Dermis blood vessel endothelial cell (primary cell): ENCODE data around the gene PIWIL1. TPM values are rescaled to one million over a fixed set of nuclear protein-coding genes. Genes with fewer than 3 reads are reported as not detected.

Source experiments
- DNase-seq: peaks from one replicate; pipeline ENCODE4 v3.0.0; 2010
- total RNA-seq: library from RNA; depleted of rRNA; stranded (reverse); fragments of >200 nt; gene quantifications from 2 replicates; pipeline ENCODE4 v1.2.3, GENCODE V29; 2014

Gene PIWIL1
- total RNA-seq, 1 donor from 2014 or later: not detected

DNA sequence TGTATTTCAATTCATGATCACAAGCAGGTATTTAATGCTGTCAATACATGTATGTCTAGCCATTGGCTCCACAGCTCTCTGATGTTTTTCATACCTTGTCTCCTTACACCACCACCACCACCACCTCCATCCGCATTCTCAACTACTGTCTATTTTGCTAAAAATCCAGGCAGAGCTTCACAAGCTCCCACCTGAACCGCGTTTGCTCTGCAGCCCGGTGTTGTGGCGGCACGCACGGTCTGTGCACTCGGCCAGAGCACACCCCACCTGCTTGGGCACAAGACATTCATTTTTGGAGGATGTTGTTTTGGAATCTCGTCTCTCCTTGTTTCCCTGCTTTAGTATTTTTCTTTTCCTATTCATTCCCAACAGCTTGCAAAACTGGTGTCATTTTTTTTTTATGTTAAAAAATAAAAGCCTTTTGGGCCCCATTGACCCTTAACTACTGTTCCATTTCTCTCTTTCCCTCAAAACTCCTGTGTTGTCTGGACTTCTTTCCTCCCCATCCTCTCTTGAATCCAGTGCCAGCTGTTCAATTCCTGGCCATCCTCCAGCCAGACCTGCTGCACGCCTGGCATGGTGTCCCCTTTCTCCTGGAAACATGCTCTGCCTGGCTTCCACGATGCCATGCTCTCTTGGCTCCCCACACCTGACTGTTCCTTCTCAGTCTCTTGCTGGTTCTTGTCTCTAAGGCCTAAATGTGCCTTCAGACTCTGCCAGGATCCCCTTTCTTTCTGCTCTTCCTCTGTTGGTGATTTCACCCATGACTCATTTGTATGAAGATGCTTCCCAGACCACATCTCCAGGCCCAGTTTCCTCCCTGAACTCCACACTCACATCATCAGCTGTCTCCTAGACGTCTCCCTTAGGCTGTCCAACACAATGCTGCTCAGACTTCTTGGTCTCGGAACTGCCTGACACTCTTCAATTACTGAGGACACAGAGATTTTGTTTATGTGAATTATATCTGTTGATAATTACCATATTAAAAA lies 37.9 kb downstream of the PIWIL1 start:
- DNase-seq: no peak

DNA sequence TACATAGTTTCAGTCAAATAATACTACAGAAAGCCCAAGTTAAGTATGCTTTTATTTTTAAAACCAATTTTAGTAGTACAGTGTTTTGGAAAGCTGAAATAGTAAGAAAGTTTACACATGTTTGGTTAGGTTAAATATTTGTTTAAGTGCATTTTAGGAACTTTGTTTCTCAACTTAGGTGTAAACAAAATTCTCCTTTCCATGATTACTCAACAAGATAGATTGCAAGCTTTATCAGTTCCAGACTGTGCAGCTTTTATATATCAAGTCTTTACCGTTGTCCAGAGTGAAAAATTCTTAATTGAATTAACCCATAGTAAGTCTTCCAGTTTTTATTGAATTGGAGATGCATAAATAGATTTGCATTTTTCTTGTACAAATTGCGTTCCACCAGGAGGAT lies 45.1 kb downstream of the PIWIL1 start:
- DNase-seq: no peak

GRCh38 chr12:130384234-130384633 lies 46.5 kb downstream of the PIWIL1 start:
- DNase-seq: no peak

DNA sequence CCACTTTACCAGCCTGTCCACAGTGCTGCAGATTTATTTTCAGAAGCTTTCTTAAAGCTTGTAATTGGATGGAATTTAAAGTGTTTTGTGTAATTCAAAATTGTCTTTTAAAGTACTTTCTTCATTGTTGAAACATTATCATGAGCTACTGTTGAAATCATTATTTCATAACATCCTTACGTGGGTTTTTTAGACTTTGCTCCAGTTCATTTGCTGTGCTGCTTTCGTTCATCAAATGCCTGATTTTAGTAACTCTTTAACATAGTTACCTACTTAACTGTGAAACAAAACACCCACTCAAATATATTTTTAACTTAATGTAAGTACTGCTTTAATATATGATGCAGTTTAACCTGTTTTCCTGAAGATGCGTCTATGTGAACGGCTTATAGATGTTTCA lies 47.5 kb downstream of the PIWIL1 start:
- DNase-seq: no peak

DNA sequence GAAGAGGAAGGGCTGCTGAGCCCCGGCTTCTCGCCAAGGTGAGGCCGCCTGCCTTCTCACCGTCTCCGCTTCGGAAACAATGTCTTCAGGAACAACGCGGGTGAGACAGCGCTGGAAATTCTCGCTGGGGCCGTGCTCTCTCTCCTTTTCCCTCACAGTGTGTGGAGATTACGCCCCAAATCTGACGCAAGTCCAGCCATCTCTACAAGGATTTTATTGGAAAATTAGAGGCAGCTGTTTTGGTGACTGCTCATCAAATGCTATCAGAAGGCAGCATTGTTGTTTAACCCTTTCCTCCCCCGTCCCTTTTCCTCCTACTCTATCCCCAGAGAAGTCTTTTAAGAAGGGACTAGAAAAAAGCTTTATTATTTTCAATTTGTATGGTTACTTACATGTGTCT lies 53.5 kb downstream of the PIWIL1 start:
- no peak for DNase-seq

- DNase-seq: no peak
Measured at GRCh38 chr12:130394906-130395305, 57.2 kb downstream of the PIWIL1 start.

DNA sequence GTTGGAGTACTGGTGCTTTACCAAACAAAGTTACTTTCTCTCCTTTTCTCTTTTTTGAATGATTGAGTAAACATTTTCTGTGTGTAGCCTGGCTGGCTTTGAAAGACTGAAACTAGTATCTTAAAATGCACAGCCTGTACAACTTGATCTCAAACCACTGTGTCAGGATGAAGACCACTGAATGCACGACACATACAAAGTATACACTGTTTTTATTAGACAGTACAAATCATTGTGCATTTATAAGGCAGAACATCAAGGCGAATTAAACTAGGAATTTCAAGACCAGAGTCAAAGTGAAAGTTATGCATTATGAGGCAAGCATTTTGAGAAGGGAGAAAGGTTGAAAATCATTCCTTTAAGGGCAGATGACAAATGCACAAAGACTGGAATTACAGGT lies 59.0 kb downstream of the PIWIL1 start:
- DNase-seq: no peak

GRCh38 chr12:130398100-130398848 lies 60.6 kb downstream of the PIWIL1 start:
- DNase-seq: no peak

DNA sequence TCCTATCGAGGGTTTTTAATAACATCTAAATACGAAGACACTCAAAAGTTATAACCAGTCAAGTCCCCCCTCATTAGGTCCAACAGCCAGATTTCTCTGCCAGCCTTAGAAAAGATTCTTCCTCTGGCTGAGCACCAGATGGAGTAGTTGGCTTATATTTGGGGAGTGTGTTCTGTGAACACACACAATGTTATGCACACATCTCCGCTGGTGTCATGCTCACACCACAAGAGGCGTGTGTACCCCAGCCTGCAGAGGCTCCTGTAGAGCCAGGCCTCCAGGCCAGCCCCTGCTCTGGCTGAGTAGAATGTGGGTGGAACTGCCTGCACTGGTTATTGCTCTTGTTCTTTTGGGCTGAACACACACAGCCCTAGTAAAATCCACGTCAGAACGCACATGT lies 64.0 kb downstream of the PIWIL1 start:
- no peak for DNase-seq

GRCh38 chr12:130405332-130405731 lies 67.6 kb downstream of the PIWIL1 start:
- no peak for DNase-seq

- DNase-seq: no peak
Measured at GRCh38 chr12:130412384-130412783, 74.7 kb downstream of the PIWIL1 start.

GRCh38 chr12:130413909-130414308 lies 76.2 kb downstream of the PIWIL1 start:
- DNase-seq: no peak

GRCh38 chr12:130414381-130414780 lies 76.7 kb downstream of the PIWIL1 start:
- no peak for DNase-seq

- no peak for DNase-seq
Measured at GRCh38 chr12:130418251-130418650, 80.6 kb downstream of the PIWIL1 start.

DNA sequence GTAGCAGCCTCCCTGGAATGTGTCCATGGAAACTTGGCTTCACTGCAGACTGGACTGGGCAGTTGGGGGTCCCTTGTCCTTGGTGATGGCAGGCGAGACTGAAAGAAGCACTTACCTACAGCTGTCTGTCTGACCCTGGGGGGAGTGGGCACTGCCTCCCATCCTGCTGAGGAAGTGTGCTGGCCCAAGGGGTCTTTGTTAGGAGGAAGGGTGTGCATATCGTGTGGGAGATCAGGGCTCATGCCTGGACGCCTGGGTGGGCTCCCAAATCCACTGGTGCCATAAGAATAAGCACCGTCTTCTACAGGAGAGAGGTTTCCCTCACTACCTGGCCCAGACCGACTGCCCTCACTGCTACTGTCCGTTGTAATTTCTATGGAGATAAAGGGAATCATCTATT lies 81.4 kb downstream of the PIWIL1 start:
- no peak for DNase-seq

DNA sequence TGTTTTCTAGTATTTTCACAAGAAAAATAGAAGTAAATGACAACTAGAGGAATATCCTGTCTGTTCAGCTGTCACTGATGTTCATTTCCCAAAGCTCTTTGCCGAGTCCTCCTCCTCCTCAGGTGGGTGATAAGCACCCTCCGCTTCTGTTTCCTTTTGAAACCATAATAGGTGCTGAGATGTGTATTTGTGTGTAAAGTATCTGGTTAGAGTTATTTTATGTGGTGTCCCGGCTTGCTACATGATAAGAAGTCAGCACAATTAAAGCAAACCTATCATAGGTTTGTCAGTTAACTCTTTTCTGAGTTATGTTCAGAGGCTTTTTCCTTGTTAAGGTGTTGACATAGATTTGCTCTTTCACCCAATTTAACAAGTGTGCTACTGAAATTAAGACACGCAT lies 82.4 kb downstream of the PIWIL1 start:
- no peak for DNase-seq

GRCh38 chr12:130421896-130422295 lies 84.2 kb downstream of the PIWIL1 start:
- no peak for DNase-seq

Other genes starting within 250 kb of the PIWIL1 start
- gene FZD10, start 175.4 kb upstream of the PIWIL1 start, total RNA-seq: 1.0 and 1.7 TPM in 2 replicates